ENCODE results near the gene AOPEP.

AOPEP gene

DNA sequence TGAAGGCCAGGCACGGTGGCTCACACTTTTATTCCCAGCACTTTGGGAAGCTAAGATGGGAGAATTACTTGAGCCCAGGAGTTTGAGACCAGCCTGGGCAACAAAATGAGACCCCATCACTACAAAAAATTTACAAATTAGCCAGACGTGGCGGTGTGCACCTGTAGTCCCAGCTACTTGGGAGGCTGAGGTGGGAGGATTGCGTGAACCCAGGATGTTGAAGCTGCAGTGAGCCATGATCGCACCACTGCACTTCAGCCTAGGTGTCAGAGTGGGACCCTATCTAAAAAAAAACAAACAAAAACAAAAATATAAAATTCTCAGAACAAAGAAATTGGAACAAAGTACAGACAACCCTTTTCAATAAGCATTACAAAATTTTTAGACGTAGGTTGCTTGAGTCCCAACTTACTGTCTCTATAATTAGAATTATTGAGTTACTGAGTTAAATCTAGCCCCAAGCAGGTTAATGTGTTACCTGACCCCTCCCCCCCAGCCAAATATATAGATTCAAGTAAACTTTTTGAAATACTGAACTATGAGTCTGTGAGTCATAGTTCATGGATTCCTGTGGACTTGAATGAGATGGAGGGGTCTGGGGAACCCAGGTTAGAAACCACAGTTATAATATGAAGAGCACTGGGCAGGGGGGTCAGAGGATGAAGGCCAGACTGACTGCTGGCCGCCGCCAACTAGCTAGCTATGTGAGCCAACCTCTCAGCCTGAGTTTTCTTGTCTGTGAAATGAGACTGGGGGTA, 173.1 kb downstream of the AOPEP start:
- DNase-seq (ENCODE audit: low read depth), result no peak

- no peak for DNase-seq (ENCODE audit: low read depth)
These were observed 173.9 kb downstream of the AOPEP start for GRCh38 chr9:94900222-94901018.

DNA sequence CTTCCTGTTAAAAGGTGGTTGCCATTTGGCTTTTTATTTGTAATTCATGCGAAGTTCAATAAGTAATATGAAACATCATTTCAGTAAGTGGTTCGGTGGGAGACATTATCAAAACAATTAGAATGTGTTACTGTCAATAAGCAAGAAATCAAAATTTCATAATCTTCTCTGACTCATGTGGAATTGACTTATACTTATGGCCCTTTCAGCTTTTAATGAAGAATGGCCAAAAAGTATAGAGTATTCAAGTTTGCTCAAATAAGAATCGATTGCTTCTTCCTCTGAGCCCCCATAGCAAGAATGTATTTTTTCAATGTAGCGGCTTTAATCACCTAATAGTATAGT, 174.5 kb downstream of the AOPEP start:
- DNase-seq (ENCODE audit: low read depth), result no peak

DNA sequence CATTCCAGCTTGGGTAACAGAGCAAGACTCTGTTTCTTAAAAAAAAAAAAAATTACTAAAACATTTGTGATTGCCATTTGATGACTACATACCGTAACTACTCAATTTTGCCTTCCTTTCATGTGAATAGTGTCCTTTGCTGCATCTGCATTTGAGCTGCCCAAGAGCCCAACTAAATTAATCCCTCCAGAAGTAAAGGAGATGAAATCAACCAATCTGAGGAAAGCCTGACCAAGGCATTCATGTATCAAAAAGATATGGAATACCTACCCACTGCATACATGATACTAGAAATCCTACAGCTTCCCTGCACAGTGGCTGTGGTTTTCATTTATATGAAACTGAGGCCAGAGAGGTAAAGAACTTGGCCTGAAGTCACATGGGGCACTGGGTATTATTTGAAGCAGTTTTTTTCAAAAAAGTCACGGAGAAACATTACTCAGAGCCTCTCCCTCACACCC, 177.5 kb downstream of the AOPEP start:
- no peak for DNase-seq (ENCODE audit: low read depth)

GRCh38 chr9:94904806-94905205, 178.3 kb downstream of the AOPEP start:
- DNase-seq (ENCODE audit: low read depth), result no peak

DNA sequence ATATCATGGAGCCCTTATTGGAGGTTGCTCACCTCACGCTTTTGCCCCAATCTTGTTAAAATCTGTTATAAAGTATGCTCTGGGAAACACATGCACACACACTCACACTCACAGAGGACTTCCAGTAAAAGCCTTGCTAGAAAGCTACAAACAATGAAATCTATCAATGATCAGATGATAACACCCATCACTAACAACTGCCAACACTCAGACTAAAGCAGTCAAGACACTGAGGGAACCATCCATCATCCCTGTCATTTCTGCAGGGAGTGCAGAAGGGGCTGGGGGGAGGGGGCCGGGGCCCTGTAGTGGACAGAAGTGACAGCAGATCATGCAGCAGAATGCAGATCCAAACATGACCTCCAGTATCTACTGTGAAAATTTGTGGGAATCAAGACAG, 179.1 kb downstream of the AOPEP start:
- no peak for DNase-seq (ENCODE audit: low read depth)

- DNase-seq (ENCODE audit: low read depth), result no peak
These were observed 179.7 kb downstream of the AOPEP start for GRCh38 chr9:94906181-94906580.

- DNase-seq (ENCODE audit: low read depth), result no peak
These were observed 180.2 kb downstream of the AOPEP start for GRCh38 chr9:94906713-94907112.

DNA sequence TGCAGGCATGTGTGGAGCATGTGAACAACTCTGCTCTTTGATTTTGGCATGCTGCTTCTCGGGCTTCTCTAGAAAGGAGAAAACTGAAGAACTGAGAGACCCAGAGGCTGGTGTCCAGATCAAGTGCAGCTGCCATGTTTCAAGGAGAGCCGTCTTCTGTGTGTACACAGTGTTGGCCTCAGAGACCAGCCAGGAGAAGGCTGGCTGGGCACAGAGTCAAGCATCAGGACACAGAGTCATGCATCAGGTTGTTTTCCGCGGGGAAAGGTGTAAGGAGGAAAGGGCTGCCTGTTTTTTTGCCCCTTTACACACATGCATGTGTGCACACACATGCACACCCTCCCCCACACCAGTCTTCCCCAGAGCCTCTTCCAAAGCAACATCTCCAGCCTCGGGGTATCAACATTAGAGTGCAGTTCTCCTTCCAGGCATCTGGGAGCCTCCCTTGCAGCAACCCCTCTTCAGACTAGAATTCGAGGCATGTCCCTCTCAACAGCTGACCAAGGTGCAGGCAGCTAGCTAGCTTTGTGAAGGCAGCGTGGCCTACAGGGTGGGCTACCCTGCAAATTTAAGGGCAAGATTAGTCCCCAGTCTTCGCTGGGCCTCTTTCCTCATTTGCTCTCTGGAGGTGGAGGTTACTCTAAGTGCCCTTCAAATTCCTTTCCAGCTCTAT, 180.9 kb downstream of the AOPEP start:
- DNase-seq (ENCODE audit: low read depth), result no peak

- DNase-seq (ENCODE audit: low read depth), result no peak
These were observed 181.6 kb downstream of the AOPEP start for GRCh38 chr9:94908011-94908563.

GRCh38 chr9:94908583-94909249, 182.2 kb downstream of the AOPEP start:
- DNase-seq (ENCODE audit: low read depth), result no peak

DNA sequence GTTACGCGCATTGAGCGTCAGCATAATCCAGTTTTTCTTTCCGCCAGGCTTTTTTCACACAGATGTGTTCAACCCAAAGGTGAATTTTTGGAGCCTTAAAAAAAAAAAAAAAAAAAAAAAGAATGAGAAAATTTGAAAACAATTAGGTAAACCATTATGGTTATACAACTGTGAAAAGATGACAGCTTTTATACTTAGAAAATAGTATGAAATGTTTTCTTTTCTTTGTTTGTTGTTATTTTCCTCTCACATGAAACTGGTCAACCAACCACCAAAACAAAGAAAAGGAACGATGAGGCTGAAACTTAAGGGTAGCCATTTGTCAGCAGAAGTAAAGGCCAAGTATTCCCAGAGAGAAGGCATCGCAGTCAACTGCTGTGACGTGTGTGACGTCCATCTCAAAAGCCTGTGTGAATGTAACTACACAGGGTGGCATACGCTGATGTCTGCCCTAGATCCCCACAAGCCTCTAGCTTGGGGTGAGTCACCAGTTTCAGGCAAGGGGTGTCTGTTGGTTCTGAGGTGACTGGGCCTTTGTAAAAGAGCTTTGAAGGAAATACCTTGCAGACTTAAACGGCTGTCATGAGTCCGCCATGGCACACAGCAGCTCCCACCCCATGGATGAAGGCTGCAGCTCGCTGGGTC, 182.9 kb downstream of the AOPEP start:
- DNase-seq (ENCODE audit: low read depth), result no peak

- DNase-seq (ENCODE audit: low read depth), result no peak
These were observed 183.6 kb downstream of the AOPEP start for GRCh38 chr9:94909965-94910730.

- no peak for DNase-seq (ENCODE audit: low read depth)
These were observed 184.7 kb downstream of the AOPEP start for GRCh38 chr9:94911211-94911610.

DNA sequence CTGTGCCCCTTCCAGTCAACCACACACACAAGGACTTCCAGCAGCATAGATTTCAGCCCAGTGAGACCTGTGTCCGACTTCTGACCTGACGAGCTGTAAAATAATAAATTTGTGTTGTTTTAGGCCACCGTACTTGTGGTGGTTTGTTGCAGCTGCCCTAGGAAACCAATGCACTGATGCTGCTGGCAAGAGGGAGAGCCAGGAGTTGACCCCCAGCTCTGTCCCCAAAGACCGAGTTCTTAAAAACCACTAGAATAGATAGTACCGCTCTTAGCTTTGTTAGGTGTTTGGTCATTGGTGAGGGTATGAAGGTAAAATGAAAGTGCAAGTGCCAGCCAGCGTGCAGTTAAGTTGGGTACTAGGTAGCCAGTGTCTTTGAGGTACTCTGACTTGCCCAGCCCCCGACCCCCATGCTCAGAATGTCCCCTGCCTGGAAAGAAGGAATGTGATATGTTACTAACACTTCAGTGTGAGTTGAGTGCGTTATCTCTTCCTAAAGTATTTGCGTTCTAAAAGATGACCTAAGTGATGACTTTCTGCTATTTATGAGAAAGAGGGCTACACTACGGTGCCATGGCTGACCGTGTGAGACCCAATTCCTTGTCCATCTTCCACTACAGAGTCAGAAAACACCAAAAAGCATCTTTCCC, 185.6 kb downstream of the AOPEP start:
- no peak for DNase-seq (ENCODE audit: low read depth)

DNA sequence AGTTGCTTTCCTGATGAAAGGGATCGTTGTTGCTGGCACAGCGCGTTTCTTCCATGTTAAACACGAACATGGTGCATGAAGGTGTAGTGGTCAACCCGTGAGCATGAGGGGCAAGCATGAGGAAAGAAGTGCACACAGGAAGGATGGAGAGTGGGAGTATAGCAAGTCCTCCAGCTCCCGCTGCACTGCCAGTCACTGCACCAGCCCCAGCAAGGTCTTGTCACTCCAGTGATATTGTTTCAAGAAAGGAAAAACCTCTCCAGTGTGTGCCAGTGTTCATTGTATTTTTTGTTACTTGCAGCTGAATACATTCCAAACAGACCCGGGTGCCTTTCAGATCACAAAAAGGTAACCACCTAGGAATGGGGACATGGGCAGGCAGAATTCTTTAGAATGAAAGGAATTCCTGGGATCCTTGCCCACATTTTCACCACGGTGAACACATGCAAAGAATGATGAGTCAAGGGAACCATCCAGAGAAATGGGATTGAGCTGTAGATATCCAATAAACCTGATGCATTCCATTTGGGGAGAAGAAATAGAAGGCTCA, 186.3 kb downstream of the AOPEP start:
- no peak for DNase-seq (ENCODE audit: low read depth)

DNA sequence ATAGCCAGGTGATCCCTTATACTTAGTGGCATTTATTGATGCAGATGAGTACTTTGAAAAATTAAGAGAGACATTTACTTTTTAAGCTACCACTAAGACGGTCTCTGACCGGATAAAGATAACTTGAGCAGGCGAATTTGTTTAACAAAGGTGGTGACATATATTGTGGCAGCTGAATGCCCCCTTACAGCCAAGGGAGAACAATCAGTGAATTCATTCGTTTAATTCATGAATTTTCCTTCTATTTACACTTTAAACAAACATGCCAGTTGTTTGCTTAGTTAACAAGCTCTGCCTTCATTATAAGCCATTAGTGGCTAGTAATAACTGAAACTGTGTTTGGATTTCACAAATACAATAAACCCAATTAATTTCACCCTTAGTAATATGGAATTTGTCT, 187.1 kb downstream of the AOPEP start:
- DNase-seq (ENCODE audit: low read depth), result no peak

DNA sequence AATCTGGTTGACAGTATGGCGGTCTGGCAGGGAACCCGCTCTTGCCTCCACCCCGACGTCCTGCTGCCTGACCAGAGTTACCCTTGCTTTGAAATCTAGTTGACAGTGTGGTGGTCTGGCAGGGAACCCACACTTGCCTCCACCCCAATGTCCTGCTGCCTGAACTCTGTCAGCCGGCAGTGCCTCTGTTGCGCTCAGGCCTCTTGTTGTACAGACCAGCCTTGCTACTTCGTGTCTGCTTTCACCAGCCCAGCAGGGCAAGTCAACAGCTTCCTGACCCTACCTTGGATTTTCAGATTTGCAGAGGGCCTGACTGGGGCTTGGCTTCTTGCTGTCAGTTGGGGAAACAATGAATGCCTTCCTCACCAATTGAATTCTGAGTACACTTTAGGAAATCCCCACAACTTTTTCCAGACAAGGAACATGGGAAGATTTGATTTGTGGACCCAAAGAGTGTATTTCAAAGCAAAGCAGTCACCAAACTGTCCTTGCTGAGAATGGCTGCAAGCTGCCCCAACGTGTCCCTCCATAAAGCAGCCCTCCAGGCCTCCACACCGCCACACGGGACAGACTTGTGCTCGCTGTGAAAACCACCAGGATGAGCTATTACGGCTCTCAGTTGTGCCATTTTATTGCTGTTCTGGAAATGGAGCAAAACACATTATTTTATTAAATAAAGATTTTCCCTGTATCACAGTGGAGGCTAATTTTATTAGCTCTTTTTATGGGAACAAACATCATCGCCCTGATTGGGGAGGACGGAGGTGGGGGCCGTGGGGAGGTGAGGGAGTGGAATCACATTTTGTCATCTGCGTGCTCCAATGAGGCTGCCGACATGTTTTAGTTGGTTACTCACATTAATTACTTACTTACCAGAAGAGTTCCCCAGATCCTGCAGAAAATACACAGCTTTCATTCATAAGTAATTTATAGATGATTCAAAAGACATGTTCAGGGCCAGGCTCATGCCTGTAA, 189.3 kb downstream of the AOPEP start:
- DNase-seq (ENCODE audit: low read depth), result no peak

DNA sequence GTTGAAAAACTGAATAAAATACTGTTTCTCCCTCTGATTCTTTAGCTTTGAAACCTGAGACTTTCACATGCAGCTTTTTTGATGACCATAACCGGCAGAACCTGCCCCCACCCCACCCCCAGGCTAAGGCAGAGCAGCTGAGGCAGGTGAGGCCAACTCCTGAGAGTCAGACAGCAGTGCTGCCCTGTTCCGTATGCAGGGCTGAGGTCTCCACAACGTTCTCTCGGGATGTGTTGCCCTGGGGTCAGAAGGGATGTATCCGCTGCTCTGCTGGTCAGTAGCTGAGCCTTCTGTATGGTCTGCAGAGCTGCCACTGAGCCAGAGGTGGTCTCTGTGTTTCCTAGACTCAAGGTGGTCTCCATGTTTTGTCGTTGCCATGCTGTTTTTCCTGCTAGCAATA, 190.5 kb downstream of the AOPEP start:
- DNase-seq (ENCODE audit: low read depth), result no peak

Data from stimulated activated CD8-positive, alpha-beta memory T cell treated with anti-CD3 and anti-CD28 coated beads, Interleukin-15, amount 100 ng/mL, for 24 hours (primary cell).